Islet precursor cell (in vitro differentiated cells): ENCODE data around the gene HSPH1.
"Not testable (repeated sequence)": the region's sequence is repeated elsewhere in the genome, so short reads cannot be mapped to it uniquely, and the experiment has no call there.

Experiments used
- DNase-seq: peaks from one replicate; pipeline ENCODE4 v3.0.0-alpha.2; 2018

HSPH1 gene

DNA sequence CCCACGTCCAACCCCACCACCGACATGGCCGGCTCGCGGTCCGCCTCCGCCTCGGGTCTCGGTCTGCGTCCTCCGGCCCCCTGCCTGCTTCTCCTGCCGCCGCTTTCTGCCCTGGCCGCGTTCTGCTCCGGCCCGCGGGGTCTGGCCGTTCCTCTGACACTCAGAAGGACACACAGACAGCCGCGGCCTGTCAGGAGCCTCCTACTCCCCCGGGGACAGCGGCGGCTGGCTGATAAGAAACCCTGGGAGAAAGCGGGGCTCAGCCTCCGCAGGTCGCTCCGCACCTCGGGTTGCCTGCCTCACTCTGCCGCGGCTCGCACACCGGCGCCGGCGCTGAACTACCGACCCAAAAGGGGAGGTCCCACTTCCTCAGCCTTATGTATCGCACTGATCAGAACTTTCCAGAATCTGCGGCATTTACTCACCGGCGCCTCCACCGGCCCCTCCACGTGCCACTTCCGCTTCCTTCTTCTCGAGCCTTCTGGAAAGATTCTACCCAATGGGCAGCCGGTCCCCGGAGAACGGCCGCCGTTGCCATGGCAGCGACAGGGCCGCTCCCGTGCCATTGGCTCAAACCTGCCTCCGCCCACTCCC is at the start of gene HSPH1:
Gene HSPH1 (minus strand): TSS at position 348 of the 594 bp plus-strand sequence. CDS start 322 bp downstream, at position 26.
- DNase-seq, result peak; percentile 99

DNA sequence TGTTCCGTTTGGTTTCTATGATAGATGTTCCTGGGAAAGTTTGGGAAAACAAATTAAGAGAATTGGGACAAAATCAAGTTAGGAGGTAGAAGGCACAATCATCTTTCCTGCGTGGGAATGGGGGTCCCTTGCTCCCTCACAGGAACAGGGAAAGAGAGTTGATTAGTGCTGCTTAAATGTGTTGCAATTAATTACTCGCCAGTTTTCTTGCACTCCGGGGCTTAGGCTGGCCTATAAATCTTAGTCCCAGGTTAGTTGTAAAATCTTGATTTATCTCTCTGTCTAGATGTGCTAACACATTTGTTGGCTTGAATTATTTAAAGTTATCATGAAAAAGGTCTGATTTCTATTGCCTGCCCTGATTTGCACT is 48.1 kb upstream of the HSPH1 start:
- no peak for DNase-seq

DNA sequence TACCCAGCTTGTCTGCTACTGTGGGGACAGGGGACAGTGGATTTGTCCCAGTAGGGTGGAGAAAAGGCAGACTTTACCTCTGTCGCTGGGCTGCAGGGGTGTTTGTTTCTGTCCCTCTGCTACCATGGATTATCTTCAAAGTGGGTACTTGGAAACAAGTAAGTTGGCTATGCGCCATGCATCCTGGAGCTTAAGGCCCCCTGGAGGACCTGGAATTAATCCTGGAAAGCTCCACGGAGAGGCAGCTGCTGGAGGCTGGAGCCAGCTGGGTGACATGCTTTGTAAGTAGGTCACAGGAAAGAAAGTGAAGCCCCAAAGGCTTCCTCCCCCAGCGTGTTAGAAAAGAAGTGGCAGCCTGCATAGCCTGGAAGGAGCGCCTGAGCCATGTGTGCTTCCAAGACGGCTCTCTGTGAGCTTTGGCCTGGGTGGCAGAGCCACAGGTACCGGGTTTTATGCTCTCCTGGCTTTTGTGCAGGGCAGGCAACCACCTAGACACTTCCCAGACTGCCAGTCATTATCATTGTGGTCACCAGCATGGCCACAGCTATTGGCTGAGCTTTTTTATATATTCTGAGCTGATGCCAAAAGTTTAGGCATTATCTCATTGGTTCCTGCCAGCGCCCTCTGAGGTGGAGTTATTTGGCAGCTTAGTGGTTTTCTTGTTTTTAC is 47.6 kb upstream of the HSPH1 start:
- peak; percentile 65 for DNase-seq

DNA sequence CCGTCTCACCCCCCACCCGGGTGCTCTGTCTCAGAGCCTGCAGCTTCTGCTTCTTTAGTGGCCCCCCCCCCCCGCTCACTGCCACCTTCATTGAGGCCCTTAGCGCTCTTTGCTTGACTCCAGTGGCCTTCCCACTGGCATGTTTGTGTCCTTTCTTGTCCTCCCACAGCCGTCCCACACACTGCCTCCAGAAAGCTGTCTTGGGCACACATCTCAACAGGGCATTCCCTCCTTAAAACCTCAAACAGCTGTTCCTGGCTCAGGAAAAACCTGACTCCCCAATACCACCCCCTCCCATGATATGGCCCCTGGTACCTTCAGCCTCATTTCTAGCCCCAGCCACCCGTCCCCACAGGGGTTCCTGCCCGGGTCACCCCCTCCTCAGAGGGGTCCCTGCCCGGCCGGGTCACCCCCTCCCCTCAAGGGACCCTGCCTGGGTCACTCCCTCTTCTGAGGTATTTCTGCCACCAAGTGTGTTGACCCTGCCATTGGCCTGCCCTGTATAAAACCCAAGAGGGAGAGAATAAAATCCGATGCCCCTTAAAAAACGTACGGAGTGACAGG is 46.9 kb upstream of the HSPH1 start:
- DNase-seq, result no peak

DNA sequence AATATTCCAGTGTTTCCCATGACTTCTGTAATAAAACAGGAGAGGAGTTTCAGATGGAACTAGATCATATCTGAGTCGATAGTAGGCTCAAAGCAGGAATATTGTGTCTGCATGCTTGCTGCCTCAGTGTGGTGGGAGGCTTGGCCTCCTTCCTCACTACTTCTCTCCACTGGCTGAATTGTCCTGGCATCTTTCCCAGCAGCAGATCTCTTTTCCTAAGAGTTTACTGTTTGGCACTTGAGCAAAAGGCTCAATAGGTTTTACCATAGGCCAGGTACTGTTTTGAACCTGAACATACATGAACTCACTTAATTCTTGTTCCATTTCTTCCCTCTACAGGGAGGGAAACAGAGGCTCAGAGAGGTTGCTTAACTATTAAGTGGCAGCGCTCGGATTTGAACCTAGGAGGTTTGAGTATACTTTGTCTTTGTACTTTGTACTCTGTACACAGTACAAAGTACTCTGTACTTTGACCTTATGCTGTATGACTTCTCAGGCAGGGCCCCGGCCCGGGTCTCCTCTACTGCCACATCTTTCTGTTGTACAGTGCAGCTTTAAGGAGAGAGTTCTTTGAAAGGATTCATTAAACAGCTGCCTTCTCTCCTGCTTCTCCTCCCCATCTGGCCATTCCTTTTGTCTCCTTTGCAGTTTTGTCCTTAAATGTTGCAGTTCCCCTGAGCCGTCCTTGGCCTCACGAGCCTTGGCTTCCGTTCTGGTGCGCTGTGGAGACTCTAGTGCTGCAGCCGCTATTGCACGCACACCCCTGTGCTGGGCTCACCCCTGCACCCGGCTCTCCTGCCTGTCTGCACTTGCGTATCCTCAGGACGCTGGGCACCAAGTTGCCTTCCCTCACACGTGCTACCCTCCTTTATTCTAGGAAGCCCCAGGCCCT is 46.2 kb upstream of the HSPH1 start:
- no peak for DNase-seq

DNA sequence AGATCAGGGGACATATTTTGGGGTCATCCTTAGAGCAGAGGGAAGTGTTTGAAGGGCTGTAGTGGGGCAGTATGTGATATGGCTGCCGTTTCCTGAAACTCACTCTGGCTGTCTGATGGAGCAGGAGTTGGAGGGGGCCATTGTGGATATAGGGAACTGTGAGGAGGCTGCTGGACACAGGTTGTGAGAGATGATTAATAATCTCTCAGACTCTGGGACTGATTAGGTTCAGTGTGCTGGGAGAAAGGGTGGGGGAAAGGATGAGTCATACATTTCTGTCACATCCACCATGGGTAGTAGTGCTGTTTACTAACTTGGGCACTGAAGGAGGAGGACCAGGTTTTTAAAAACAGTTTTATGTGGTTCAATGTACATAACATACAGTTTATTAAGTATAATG is 42.9 kb upstream of the HSPH1 start:
- DNase-seq, result no peak

DNA sequence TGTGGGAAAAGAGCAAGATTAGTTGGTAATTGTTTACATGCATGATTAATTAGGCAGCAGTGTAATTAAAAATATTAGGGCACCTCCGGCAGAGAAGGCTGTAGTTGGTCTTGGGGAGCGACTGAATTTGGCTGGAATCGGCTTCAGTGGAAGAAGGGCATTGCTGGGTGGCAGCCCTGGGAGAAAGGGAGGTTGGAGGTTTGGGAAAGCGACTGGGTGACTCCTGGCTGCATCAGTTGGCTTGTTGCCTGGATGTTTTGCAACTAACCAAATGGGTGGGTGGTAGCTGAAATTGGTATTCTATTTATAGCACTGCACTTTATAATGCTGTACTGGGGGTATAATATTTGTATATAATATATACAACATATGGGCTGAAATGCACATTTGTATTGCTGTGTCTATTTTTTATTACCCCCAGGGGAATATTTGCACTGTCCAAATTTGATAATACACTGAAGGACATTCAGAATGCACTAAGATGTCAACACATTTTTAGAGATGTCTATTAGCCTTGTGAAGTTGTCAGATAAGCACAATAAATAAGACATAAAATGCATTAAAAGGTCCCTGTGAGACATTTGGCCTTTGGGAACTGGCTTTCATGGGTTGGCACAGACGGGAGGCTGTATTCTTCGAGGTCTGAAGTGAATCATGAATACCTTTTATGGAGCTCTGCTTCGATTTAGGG is 39.8 kb upstream of the HSPH1 start:
- DNase-seq, result no peak

DNA sequence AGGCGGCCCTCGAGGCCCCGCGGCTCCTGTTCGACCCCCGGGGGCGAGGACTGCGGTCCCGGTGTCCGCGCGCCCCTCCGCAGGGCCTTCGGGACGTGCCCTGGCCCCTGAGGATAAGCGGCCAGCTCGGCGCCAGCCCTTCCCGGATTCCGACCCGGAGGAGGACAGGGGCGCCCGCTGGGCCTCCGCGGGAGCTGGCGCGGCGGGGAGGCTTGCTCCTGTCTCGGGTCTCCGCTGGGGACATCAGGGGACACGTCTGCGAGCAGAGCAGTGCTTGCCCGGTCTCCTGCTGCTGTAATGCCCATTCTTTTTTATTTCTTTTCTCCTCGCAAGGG is 38.9 kb upstream of the HSPH1 start:
- DNase-seq, result peak; percentile 80

DNA sequence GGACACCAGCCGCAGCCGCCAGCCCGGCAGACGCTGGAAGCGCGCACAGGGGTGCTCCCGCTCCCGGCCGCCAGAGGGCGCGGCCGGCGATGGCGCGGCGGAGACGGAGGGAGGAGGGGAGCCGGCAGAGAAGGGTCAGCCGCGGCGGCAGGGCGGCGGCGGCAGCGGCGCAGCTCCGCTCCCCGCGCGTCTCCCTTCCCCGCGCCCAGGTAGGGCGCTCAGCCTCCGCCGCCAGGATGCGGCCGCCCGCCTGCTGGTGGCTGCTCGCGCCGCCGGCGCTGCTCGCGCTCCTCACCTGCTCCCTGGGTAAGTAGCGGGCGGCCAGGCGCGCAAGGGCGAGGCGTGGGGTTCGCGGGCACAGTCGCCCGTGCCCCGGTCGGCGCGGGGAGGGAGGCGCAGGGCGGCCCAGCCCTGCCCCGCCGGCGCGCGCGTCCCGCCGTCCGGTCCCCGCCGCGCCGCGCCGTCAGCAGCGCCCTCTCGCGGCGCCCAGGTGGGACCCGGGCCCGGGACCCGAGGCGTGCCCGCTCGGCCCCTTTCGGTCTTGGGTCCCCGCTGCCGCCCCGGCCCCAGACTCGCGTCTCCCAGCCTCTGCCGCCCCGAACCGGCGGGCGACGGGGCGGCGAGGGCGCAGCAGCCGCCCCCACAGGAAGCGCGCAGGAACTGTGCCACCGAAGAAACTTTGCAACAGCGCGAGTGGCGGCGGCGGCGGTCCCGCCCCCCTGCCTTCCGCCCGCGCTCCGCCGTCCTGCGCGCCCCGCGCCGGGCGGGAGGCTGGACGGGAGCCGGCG is 38.3 kb upstream of the HSPH1 start, which contains the start of gene B3GLCT:
Gene B3GLCT (plus strand): TSS at position 127 of the 788 bp plus-strand sequence. CDS start 110 bp downstream, at position 237.
- DNase-seq, result peak; percentile 94

DNA sequence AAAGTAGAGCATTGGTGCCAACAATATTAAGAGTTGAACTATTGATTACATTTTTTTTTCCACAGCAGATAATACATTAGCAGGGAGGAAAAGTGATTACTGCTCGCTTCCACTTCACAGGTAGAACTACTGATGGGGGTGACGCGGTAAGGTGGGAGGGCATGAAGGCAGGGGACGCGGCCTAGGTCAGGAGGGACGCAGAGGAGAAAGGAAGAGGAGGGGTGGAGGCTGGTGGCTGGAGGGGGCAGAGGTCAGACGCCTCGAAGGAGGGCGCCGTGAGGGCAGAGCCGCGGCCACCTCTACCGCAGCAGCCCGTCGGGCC is 37.8 kb upstream of the HSPH1 start:
- DNase-seq, result no peak

DNA sequence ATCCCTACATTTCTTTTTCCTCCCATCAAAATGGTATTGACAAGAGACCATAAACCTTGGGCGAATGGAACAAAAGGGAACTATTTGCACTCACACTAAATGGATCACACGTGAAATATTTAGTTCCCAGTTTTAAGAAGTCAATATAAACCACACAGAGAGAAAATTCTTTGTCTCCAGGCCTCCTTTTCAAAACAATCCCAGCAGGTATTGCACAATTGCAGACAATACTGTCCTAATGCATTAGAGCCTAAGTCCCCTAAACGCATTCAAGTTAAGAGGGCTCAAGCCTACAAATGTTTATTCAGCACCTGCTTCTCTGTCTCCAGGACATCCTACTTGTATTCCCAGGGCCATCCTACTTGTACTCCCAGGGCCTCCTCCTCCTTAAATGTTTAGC is 36.8 kb upstream of the HSPH1 start:
- no peak for DNase-seq

DNA sequence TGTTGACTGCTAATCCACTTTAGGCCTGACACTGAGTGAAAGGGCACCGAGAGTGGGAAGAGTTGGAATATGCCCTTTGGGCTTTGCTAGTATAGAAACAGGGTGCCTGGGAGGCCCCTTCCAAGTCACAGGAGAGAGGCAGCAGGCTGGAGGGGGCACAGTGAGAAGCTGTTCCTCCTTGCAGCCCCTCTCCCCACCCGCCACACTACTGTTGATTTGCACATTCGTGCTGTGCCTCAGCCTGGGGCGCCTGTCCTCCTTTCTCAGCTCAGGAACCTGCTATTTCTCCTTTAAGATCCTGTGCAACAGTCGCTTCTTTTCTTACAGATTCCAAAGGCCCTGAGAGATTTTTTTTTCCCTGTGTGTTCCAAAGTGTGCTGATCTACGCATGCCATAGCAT is 35.3 kb upstream of the HSPH1 start:
- no peak for DNase-seq

DNA sequence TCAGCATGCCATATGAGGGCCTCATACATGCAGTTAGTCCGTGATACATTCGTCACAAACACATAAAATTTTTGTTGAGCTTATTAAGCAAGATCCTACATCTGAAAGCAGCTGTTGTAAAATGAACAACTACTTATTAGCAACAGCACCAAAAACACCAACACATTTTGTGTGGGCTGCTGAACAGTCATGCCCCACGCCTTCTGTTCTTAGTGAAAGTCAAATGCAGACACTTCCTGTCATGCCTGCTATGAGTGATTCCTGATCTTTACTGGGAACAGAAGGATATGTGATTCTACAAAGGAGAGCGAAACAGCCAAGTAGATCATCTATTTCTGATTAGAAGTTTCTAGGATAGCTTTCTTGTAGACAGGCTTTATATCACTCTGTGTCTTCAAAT is 33.9 kb upstream of the HSPH1 start:
- no peak for DNase-seq

DNA sequence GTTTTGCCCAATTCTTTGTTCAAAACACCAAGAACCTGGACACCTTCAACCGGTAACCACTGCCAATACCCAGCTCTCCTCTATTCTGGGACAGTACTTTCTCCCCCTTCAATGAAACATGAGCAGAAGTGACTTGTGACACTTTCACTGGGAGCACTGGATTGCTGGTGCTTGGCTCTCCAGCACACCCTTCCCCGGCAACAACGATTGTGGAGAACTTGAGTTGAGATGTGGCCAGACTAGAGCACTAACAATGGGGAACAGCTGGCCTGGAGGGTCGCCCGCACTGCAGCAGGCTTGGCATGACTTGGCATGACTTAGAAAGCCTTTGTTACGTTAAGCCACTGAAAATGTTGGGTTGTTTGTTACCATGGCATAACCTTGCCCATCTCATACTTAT is 30.6 kb upstream of the HSPH1 start:
- no peak for DNase-seq

DNA sequence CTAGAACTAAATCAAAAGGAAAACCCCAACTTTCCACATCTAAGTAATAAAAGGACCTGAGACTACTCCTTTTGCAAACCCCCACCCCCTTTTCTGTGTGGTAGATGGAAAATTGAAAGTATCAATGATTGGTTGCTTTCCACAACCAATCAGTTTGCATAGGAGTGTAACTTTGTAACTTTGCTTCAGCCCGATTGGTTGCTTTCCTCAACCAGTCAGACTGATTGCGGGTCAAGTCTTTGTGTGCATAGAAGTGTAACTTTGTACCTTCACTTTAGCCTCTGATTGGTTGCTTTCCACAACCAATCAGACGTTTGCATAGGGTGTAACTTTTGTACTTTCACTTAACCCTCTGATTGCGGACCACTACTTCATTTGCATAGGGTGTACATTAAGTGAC is 30.0 kb upstream of the HSPH1 start:
- DNase-seq, result no peak

DNA sequence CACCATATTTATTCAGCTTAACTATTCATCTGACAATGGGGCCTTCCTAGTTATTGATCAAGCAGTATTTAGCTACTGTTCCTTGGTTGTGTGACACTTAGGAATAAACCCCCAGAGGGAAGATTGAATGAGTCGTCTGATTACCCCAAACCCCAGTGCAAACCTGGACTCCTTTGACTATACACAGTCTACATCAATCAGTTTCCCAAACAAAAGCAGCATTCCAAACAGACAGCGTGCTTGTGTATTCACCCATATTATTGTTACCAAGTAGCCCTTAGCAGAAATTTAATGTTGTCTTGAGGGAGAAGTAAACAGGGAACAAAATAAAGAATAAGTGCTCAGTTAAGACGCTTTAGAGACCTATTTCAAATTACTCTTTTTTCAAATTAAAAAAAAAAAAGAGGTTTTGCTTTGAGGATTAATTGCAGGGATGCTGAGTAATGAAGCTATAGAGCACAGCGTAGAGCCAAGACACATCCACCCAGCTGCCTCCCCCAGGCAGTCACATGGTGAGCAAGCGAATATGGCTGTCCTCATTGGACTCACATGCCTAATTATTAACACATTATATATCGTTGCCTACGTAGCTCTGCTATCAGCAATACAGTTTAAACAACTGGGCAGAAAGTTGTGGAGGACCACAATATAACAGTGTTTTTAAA is 23.4 kb upstream of the HSPH1 start:
- DNase-seq, result no peak

DNA sequence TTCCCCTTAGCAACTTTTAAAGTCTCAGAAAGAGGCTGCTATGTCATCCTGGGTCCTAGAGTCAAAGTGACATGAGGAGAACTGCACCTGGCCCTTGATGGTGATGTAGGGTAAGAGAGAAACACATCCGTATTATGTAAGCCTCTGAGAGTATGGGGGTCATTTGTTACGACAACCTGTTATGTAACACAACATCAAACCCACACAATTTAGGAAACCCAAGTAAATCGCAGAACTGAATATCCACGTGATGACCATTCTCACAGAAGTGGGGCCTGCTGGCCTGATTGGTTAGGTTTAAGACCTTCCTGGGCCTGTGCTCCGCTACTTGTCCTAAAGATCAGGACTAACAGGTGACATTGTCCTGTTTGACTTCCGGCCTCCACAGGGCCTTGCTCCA is 22.7 kb upstream of the HSPH1 start:
- no peak for DNase-seq

DNA sequence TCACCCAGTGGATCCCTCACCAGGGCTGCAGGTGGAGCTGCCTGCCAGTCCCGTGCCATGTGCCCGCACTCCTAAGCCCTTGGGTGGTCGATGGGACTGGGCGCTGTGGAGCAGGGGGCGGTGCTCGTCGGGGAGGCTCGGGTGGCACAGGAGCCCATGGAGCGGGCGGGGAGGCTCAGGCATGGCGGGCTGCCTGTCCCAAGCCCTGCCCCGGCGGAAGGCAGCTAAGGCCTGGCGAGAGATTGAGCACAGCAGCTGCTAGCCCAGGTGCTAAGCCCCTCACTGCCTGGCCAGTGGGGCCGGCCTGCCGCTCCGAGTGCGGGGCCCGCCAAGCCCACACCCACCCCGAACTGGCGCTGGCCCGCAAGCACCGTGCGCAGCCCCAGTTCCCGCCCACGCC is 21.3 kb upstream of the HSPH1 start:
- DNase-seq, result no peak

DNA sequence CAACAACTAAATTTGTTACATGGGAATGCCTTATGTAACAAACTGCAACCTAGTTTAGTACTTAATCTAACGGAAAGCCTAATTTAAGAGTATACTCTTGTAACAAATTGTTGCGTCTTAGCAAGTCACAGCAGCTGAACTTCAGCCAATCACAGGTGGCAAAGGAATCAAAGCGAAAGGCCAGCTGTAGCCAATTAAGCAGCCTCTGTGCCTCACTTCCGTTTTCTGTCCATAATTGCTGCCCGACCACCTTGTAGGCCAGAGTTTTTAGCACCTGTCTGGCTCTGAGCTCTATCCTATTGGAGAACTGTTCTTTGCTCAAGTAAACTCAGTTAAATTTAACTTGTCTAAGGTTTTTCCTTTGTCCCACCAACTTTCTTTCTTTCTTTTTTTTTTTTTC is 18.1 kb upstream of the HSPH1 start:
- DNase-seq, result no peak

DNA sequence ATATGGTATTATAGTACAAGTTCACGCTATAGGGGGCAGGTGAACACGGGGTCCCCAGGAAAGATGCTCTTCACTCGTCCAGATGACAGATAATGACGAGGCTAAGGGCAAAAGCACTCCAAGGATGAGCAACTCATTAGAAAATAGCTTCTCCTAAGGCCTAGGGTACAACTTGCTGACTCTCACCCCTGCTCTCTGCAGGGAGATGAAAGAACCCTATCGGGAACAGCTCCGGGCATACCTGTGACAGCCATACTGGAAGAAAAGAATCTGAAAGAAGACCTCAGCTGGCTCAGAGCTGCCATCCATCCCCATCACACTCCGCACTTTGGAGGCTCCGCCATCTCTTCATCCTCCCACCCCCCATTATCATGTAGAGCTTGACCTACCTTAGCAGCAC is 17.5 kb upstream of the HSPH1 start:
- no peak for DNase-seq

DNA sequence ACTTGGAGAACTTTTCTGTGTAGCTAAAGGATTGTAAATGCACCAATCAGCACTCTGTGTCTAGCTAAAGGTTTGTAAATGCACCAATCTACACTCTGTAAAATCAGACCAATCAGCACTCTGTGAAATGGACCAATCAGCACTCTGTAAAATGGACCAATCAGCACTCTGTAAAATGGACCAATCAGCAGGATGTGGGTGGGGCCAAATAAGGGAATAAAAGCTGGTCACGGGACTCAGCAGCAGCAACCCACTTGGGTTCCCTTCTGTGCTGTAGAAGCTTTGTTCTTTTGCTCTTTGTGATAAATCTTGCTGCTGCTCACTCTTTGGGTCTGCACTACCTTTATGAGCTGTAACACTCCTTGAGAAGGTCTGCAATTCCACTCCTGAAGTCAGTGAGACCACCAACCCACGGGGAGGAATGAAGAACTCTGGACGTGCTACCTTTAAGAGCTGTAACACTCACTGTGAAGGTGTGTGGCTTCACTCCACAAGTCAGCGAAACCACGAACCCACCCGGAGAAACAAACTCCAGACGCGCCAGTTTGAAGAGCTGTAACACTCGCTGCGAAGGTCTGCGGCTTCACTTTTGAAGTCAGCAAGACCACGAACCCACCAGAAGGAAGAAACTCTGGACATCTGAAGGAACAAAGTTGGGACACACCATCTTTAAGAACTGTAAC is 16.2 kb upstream of the HSPH1 start:
- DNase-seq, result not testable (repeated sequence)
